ENCODE data around the gene SNX32.

GRCh38 chr11:65850217-65851082 is 16.7 kb downstream of the SNX32 start:
- TF ChIP-seq CTCF (IDR thresholded peaks at IDR 0.05; ENCODE audit: low read length) (no peak), EZH2 (optimal IDR thresholded peaks at IDR 0.05; ENCODE audit: low read depth, low read length) (no peak)
